Stimulated activated CD8-positive, alpha-beta memory T cell treated with anti-CD3 and anti-CD28 coated beads, Interleukin-7, amount 100 ng/mL, for 1 hour (primary cell): ENCODE measurements around the gene PKN2.
"Not testable (repeated sequence)": the region's sequence is repeated elsewhere in the genome, so short reads cannot be mapped to it uniquely, and the experiment has no call there.

Source experiments
- DNase-seq, 2 donors: peaks; one replicate each; pipeline ENCODE4 v3.0.0-alpha.2; 2020; ENCODE audit warnings: low read depth in 2 of 2

The PKN2 gene

DNA sequence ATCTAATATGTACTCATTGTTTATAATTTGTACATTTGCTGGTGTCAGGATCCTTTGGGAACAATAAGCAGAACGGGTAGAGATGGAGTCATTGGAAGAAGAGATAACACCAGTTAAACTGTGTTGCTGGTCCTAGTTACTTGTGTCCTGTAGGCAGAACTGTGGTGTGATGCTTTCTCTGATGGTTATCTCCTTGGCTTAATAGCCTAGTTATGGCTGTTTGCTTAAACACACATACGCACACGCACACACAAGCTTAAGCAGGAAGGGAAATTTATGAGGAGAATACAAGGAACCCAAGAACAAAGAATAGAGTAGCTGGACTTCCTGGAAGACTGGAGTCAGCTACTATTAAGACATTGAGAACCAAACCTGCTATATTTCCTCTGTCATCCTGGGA lies 5.7 kb upstream of the PKN2 start:
- no peak for DNase-seq

DNA sequence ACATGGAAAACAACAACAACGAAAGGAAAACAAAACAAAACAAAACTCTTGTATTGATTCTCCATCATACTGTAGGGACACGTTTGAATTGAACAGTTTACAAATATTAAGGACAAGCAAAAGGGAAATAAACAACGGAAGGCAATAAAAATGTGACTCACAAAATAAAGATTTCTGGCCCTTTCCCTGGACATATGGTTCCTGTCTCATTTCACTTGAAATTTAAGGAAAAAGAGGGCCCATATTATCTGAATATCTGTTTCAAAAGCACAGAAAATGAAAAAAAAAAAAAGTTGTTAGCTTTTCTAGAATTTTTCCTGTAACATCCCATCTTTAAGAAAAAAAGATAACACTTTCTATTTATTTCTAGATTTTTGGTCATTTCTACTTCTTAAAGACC lies 3.6 kb upstream of the PKN2 start:
- DNase-seq: no peak

DNA sequence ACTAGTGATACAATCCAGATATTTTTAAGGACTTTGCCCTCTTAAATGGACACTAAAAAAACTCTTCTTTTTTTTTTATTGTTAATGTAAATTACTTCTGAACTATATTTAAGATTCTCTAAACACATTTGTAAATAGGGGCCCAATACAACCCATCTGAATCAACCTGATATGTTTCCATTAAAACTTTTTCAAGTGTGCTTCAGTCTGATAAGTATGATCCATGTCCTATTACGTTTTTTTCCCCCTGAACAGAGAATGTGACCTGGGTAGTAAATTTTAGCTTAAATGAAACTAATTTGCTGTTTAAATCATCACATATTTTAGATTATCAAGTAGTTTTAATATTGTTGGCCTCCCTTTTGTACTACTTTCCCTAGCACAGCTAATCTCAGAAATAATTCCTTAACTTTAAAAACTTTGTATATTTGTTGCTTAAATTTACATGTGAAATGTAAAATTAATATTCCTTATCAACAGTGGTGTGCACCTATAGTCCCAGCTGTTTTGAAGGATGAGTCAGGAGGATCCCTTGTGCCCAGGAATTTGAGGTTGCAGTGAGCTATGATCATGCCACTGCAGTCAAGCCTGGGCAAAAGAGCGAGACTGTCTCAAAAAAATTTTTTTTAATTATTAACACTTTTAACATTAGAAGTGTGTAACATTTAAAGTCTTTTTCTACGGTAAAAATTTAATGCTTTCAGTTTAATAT lies 3.0 kb upstream of the PKN2 start:
- DNase-seq: no peak

DNA sequence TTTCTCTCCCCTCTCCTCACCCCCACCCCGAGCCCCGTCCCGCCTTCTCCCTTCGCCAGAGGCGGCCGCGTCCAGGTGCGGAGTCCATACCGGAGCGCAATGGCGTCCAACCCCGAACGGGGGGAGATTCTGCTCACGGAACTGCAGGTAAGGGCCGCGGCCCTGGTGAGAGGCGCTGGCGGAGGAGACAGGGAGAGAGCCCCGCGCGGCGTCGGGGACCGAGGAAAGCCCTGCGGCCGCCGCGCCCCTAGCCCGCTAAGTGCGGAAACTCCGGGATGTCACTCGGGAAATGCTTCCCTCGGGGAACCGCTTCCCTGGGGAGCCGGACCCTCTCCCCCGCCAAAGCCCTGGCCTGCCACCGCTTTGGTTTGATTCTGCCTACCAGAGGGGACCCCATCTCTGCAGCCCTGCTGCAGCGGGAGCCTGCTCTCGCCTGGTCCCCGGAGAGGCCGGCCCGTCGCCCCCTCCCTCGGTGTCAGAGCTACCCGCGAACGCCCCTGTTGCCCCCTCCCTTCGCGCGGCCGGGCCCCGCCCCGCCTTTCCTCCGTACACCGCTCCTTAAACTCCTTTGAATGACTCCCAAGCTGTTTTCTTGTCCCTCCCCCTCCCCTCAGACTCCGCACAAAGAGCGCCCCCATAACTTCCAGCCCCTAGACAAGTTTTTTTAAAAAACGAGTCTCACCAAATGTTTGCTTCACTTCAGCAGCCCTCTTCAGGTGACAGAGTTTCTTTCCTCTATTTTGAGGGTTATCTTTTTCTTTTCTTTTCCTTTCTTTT lies 597 bp downstream of the PKN2 start:
- peak; percentile 15 to 20 for DNase-seq

DNA sequence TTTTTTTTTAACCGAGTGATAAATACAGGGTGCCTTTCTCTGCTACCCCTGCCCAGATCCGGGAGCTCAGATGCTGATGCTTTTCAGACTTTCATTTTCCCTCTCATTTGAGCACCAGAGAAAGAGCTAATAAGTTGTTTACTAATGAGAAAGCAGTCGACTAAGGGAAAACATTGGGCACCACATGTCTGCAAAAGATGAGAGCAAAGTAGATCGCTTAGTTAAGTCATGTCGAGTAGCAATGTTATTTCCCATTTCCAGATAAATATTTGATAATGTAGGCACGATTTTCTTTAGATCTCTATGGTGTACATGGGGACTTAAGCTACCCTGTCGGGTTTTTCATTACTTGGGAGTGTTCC lies 1.2 kb downstream of the PKN2 start:
- no peak for DNase-seq

DNA sequence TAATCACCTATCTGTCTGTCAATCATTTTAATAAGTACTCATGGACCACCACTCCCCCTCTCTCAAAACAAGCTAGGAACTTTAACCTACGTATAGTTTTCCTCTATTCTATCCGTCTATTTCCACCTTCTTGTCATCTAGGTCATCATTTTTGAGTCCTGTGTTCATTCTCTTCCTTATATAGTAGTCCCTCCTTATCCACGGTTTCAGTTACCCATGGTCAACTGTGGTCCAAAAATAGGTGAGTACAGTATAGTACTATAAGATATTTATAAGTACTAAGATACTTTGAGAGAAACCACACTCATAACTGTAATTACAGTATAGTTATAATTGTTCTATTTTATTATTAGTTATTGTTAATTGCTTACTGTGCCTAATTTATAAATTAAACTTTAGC lies 7.5 kb downstream of the PKN2 start:
- no peak for DNase-seq

DNA sequence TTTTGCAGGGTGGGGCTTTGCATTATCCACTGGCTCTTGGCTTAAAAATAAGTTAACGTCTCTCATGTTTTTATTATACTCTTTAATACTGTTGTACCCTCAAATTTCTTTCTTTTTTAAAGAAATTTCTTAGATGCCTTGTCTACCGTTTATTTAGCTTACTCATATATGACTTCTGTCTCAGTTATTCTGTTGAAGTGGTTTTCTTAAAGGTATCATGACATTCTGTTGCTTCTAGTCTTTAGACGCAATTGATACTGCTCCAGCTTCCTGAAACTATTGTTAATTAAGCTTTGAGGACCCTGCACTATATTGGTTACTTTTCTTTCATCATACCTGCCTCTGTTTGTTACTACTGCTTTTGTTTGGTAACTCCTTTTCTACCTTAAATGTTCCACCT lies 11.7 kb downstream of the PKN2 start:
- no peak for DNase-seq

DNA sequence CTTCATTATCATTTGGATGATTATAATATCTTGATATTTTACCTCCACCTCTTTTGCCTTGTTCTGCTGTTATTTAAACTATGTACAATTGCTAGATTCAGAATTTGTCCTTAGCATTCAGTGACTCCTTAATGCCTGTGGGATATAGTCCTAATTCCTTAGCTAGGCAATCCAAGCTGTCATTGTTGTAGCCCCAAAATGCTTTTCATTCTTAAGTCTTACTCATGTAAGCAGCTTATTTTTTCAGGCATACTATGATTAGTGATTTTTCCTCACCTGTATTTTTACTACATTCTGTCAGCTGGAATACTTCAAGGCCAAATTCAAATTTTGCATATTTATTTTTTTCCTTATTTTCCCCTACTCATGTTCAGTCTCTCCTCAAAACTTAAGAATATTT lies 13.4 kb downstream of the PKN2 start:
- DNase-seq: no peak

DNA sequence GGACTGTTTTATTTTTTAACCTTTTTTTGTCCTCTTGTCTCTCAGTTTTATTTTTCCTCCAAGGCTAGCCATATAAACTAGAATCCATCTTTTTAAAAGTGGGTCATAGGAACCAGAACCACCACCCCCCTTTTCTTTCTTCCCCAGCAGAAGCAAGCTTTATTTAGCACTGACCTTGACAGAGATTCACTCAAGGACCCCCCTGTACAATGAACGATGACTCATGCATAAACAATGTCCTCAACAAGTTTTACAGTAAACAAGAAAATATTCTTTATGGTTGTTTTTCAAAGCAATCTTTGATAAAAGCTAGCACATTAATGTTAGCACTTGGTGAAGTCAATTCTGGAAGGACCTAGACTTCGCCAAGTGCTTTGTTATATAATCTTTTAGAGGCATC lies 14.1 kb downstream of the PKN2 start:
- DNase-seq: no peak

DNA sequence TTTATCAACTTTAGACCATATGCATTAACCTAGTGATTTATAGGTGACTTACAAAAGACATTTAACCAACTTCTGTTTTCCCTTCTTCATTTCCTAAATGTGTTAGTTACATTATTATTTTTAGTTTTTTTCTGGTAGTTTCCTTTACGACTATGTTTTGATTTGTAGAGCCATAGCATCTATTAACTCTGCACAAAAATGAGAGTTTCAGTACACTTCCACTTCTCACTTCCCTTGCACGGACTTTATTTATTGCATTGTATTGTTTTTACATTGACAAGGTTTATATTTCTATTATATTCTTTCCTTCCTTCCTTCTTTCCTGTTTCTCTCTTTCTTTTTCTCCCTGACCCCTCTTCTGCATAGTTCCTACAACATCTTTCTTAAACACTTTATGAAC lies 14.7 kb downstream of the PKN2 start:
- DNase-seq: no peak

DNA sequence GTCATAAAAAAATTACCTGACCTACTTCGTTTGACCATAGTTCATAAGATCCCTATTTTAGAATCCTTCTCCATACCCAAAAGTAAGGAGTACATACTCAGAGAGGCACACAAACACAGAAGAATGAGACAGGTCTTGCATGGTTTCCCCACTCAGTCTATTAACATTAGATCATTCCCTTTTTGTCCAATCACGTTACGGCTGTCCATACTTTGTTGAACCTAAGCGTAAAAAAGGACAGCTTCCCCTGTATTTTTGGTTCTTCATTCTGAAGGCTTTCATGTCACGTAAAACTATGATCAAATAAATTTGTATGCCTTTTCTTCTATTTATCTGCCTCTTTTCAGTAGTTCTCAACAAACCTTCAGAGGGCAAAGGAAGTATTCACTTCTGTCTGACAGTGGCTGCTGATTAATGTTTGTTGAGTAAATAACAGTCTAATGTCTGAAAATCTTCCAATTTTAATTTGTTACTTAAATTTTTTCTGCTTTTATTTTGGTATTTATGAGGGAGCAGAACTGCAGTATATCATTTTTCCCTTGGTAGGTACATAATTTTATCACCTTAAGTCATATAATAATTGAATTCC lies 16.4 kb downstream of the PKN2 start:
- DNase-seq: no peak

DNA sequence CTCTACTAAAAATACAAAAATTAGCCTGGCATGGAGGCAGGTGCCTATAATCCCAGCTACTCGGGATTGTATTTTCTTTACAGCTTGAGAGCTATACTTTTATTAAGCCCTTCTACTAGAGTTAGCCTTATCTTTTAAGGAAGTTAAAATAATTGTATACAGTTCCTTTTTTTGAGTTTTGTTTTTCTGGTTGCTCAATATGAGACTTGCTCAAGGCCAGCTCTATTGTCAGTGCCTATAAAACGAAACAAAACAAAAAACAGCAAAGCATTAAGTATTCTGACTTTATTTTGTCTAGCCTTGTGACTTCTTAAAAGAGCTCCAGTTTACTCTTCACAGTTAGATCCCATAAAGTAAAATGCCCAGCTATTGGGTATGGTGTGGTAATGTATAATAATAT lies 17.2 kb downstream of the PKN2 start:
- DNase-seq: no peak

DNA sequence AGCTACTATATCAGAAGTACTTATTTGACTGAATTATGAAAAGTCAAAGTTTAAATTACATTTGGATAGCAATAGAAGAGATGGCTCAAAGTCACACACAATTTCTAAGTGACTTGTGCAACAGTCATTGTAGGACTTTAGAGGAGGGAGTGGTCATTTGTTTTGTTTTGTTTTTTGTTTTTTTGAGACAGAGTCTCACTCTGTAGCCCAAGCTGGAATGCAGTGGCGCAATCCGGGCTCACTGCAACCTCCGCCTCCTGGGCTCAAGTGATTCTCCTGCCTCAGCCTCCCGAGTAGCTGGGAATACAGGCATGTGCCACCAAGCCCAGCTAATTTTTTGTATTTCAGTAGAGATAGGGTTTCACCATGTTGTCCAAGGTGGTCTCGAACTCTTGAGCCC lies 17.7 kb downstream of the PKN2 start:
- not testable (repeated sequence) for DNase-seq

DNA sequence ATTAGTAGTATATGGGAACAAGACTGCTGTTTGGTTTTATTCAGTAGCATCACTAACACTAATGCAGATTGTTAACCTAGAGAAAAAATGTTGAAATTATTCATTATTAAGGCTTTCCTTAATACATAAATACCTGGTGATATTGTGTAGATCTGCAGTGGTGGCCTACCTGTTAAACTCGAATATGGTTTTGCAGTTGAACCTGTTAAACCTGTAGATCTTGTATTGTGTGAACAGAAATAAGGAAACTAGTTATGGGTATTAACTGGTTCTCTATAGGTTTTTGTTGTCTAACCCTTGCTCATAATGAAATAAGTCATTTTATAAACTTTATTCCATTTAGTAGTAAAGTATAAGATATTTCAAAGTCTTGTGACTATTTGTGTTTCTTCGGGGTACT lies 23.9 kb downstream of the PKN2 start:
- DNase-seq: no peak

DNA sequence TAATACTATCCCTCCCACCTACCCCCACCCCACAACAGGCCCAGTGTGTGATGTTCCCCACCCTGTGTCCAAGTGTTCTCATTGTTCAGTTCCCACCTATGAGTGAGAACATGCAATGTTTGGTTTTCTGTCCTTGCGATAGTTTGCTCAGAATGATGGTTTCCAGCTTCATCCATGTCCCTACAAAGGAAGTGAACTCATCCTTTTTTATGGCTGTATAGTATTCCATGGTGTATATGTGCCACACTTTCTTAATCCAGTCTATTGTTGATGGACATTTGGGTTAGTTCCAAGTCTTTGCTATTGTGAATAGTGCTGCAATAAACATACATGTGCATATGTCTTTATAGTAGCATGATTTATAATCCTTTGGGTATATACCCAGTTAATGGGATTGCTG lies 28.8 kb downstream of the PKN2 start:
- not testable (repeated sequence) for DNase-seq

DNA sequence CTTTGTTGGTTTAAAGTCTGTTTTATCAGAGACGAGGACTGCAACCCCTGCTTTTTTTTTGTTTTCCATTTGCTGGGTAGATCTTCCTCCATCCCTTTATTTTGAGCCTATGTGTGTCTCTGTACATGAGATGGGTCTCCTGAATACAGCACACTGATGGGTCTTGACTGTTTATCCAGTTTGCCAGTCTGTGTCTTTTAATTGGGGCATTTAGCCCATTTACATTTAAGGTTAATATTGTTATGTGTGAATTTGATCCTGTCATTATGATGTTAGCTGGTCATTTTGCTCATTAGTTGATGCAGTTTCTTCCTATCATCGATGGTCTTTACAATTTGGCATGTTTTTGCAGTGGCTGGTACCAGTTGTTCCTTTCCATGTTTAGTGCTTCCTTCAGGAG lies 32.5 kb downstream of the PKN2 start:
- not testable (repeated sequence) for DNase-seq

DNA sequence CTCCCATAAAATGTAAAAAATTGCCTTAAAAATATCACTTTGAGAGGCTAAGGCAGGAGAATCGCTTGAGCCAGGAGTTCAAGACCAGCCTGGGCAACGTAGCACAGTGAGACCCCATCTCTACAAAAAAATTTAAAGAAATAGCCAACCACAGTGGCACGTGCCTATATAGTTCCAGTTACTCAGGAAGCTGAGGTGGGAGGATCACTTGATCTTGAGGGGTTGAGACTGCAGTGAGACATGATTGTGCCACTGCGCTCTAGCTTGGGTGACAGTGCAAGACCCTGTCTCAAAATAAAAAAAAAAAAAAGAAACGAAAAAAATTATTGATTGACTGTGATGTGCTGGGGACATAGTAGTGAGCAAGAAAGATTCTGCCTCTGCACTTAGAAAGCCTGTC lies 38.4 kb downstream of the PKN2 start:
- no peak for DNase-seq

DNA sequence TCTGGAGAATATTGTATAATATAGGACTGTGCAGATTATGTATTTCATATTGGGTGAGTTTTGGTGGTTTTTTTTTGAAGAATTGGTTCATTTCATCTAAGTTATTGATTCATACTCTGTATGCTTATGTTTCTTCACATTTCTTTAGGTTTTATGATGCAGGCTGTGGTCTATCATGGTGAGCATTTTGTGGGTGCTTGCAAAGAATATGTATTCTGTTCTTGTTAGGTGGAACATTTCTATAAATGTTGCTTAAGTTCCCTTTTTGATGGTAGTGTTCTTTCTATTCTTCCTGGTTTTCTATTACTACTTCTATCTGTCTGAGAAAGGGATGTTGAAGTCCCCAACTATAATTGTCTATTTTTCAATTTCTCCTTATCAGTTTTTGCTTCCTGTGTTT lies 42.6 kb downstream of the PKN2 start:
- DNase-seq: no peak

DNA sequence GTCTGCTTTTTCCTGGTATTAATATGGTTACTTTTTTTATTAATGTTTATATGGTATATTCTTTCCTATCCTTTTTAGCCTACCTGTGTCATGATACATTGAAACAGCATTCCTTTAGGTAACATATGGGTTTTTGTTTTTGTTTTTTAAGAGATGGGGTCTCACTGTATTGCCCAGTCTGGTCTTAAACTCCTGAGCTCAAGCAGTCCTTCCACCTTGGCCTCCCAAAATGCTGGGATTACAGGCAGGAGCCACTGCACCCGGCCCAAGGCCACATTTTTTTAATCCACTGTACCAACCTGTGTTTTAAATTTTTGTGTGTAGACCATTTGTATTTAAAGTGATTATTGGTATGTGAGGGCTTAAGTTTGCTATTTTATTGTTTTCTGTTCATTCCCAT lies 43.1 kb downstream of the PKN2 start:
- DNase-seq: no peak

DNA sequence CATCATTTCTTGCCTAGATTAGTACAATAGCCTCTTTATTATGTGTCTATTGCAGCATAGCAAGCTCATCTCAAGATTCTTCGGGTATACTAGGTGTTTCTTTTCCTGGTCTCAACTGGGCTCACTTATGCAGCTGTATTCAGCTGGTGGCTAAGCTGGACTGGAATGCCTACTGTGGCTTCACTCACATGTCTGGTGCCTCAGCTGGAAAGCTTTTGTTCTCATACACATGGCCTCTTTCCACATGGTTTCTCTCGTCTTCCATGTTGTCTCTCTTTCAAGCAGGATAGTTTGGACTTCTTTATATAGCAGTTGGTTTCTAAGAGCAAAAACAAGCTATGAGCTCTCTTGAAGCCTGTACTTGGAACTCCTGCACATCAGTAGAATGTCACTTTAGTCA lies 45.2 kb downstream of the PKN2 start:
- no peak for DNase-seq

DNA sequence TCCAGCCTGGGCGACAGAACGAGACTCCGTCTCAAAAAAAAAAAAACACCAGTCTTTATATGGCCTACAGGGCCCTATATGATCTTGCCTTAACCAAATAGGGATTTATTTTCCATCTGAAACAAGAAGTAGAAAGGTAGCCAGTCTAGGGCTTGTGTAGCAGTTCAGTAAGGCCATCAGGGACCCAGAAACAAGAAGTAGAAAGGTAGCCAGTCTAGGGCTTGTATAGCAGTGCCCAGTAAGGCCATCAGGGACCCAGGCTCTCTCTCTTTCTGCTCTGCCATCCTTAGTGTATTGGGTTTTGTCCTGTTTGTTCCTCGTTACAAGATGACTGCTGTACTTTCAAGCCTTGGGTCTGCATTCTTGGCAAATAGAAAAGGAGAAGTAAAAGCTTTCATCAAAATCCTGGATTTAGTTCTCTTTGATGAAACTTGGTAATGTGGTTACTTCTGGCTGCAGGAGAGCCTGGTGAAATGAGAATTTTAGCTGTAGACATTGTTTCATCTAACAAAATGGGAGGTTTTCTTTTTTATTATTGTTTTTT lies 46.1 kb downstream of the PKN2 start:
- no peak for DNase-seq

DNA sequence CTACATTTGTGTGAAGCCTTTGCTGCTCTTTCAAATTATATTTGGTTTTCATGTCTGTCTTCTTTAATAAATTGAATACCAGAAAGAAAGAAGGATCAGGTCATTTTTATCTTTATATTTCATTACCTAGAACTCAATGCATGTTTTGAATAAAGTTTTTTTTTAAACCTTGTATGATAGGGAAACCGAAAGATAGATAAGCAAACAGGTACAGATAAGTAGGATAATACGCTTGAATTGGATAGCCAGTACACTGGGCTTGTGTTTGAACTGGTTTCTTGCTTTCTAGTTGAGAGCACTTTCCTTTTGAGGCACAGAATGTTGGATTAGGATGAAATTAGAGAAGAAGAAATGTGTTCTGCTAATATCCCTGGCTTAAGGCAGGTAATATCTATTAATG lies 46.9 kb downstream of the PKN2 start:
- no peak for DNase-seq
